ENCODE results near the gene WNT2. TPM values are rescaled to one million over a fixed set of nuclear protein-coding genes. Genes with fewer than 3 reads are reported as not detected.

WNT2 gene
- total and polyA plus RNA-seq, 7 donors = under 0.01 to 2.8 (median 0.16) TPM; not detected in 3

GRCh38 chr7:117297606-117298005, 25.3 kb downstream of the WNT2 start:
- H3K4me3 ChIP-seq = no peak overlapping the region
- DNase-seq = no peak
- no peaks in the 10 kb centered on the region for H3K36me3 ChIP-seq
- TF ChIP-seq EP300 (IDR thresholded peaks at IDR 0.05) (no peak), POLR2A (IDR thresholded peaks at IDR 0.05) (no peak), POLR2AphosphoS5 (IDR thresholded peaks at IDR 0.05) (no peak), CTCF (IDR thresholded peaks at IDR 0.05) (no peak)
- intact Hi-C loops (cut with DNase I) = no loop called here
- no peak overlapping the region for H3K27ac ChIP-seq
- WGBS, 2 donors = 67 to 86% methylated on average over 12 of the region's 12 CpGs
- H3K9me3 ChIP-seq = no peaks in the 10 kb centered on the region
- H3K27me3 ChIP-seq = no peaks in the 10 kb centered on the region
- no peaks in the 10 kb centered on the region for H3K4me1 ChIP-seq

GRCh38 chr7:117296066-117296465, 26.8 kb downstream of the WNT2 start:
- no peak for DNase-seq
- 66 to 76% methylated on average over 3 of the region's 3 CpGs for WGBS, 2 donors
- intact Hi-C loops (cut with DNase I) = no loop called here
- Histone ChIP-seq H3K36me3 (no peaks in the 10 kb centered on the region), H3K9me3 (no peaks in the 10 kb centered on the region), H3K4me3 (no peak overlapping the region), H3K27me3 (no peaks in the 10 kb centered on the region), H3K27ac (no peak overlapping the region), H3K4me1 (no peaks in the 10 kb centered on the region)
- TF ChIP-seq POLR2AphosphoS5 (IDR thresholded peaks at IDR 0.05) (no peak), CTCF (IDR thresholded peaks at IDR 0.05) (no peak), POLR2A (IDR thresholded peaks at IDR 0.05) (no peak), EP300 (IDR thresholded peaks at IDR 0.05) (no peak)

- Histone ChIP-seq H3K27me3 (no peaks in the 10 kb centered on the region), H3K4me3 (no peak overlapping the region), H3K9me3 (no peaks in the 10 kb centered on the region), H3K36me3 (no peaks in the 10 kb centered on the region), H3K27ac (no peak overlapping the region), H3K4me1 (no peaks in the 10 kb centered on the region)
- TF ChIP-seq POLR2AphosphoS5 (IDR thresholded peaks at IDR 0.05) (no peak), CTCF (IDR thresholded peaks at IDR 0.05) (no peak), EP300 (IDR thresholded peaks at IDR 0.05) (no peak), POLR2A (IDR thresholded peaks at IDR 0.05) (no peak)
- no peak for DNase-seq
- 73 to 77% methylated on average over 5 of the region's 5 CpGs for WGBS, 2 donors
- intact Hi-C loops (cut with DNase I) = no loop called here
Measured at GRCh38 chr7:117285826-117286225, 37.0 kb downstream of the WNT2 start.

GRCh38 chr7:117284692-117285091, 38.2 kb downstream of the WNT2 start:
- Histone ChIP-seq H3K36me3 (no peaks in the 10 kb centered on the region), H3K9me3 (no peaks in the 10 kb centered on the region), H3K27me3 (no peaks in the 10 kb centered on the region), H3K4me3 (no peak overlapping the region), H3K27ac (no peak overlapping the region), H3K4me1 (no peaks in the 10 kb centered on the region)
- intact Hi-C loops (cut with DNase I) = no loop called here
- DNase-seq = no peak
- 91 to 94% methylated on average over 5 of the region's 5 CpGs for WGBS, 2 donors
- TF ChIP-seq POLR2A (IDR thresholded peaks at IDR 0.05) = no peak
- TF ChIP-seq EP300 (IDR thresholded peaks at IDR 0.05) = no peak
- TF ChIP-seq POLR2AphosphoS5 (IDR thresholded peaks at IDR 0.05) = no peak
- TF ChIP-seq CTCF (IDR thresholded peaks at IDR 0.05) = no peak

- Histone ChIP-seq H3K27me3 (no peaks in the 10 kb centered on the region), H3K9me3 (no peaks in the 10 kb centered on the region), H3K36me3 (no peaks in the 10 kb centered on the region), H3K4me3 (no peak overlapping the region), H3K27ac (no peak overlapping the region), H3K4me1 (no peaks in the 10 kb centered on the region)
- no peak for DNase-seq
- 86 to 87% methylated on average over 6 of the region's 6 CpGs for WGBS, 2 donors
- intact Hi-C loops (cut with DNase I) = no loop called here
- TF ChIP-seq EP300 (IDR thresholded peaks at IDR 0.05) (no peak), POLR2AphosphoS5 (IDR thresholded peaks at IDR 0.05) (no peak), POLR2A (IDR thresholded peaks at IDR 0.05) (no peak), CTCF (IDR thresholded peaks at IDR 0.05) (no peak)
Measured at GRCh38 chr7:117283779-117284178, 39.1 kb downstream of the WNT2 start.
